GM19468 (cell line): ENCODE results near the gene LLGL1.
A peak's percentile ranks its signal among the peaks of the same experiment; 100 is the strongest.

ENCODE experiments used
- ATAC-seq: cut with Tn5 transposase; IDR thresholded peaks from one replicate; pipeline ENCODE4 v1.9.1; 2021; ENCODE audit warnings: mild to moderate bottlenecking, moderate library complexity, moderate number of reproducible peaks; ENCODE audit not compliant: unreplicated experiment; ENCODE audit errors: extremely low read depth

The LLGL1 gene

GRCh38 chr17:18250259-18250658 is 24.8 kb downstream of the LLGL1 start:
- ATAC-seq: no peak

- no peak for ATAC-seq
Observed at GRCh38 chr17:18250708-18251107, 25.3 kb downstream of the LLGL1 start.

- ATAC-seq: no peak
Observed at GRCh38 chr17:18251204-18251603, 25.8 kb downstream of the LLGL1 start.

- no peak for ATAC-seq
Observed at GRCh38 chr17:18252160-18252559, 26.7 kb downstream of the LLGL1 start.

GRCh38 chr17:18253187-18253884 is 27.9 kb downstream of the LLGL1 start:
- ATAC-seq: no peak

GRCh38 chr17:18253947-18254821 is 28.7 kb downstream of the LLGL1 start:
- ATAC-seq: no peak

- no peak for ATAC-seq
Observed at GRCh38 chr17:18254888-18255649, 29.6 kb downstream of the LLGL1 start.

GRCh38 chr17:18256351-18256750 is 30.9 kb downstream of the LLGL1 start:
- ATAC-seq: no peak

- no peak for ATAC-seq
Observed at GRCh38 chr17:18256776-18257175, 31.3 kb downstream of the LLGL1 start.

GRCh38 chr17:18257268-18257981 is 32.0 kb downstream of the LLGL1 start:
- no peak for ATAC-seq

- ATAC-seq: no peak
Observed at GRCh38 chr17:18257982-18258355, 32.5 kb downstream of the LLGL1 start.

- no peak for ATAC-seq
Observed at GRCh38 chr17:18258356-18259038, 33.1 kb downstream of the LLGL1 start, which contains the start of gene FLII. Gene FLII, minus strand, starts transcription at chr17:18258738. Its CDS starts 48 bp downstream, at chr17:18258690.

- ATAC-seq: no peak
Observed at GRCh38 chr17:18259621-18260331, 34.3 kb downstream of the LLGL1 start.

- ATAC-seq: peak; percentile 69
Observed at GRCh38 chr17:18260332-18261145, 35.1 kb downstream of the LLGL1 start, which contains the start of gene MIEF2. Gene MIEF2, plus strand, starts transcription at chr17:18260662. Its CDS starts 2,059 bp downstream, at chr17:18262721.

- no peak for ATAC-seq
Observed at GRCh38 chr17:18261146-18261515, 35.7 kb downstream of the LLGL1 start.

- no peak for ATAC-seq
Observed at GRCh38 chr17:18261659-18262058, 36.2 kb downstream of the LLGL1 start.

GRCh38 chr17:18262111-18262510 is 36.7 kb downstream of the LLGL1 start:
- no peak for ATAC-seq

GRCh38 chr17:18262641-18263040 is 37.2 kb downstream of the LLGL1 start:
- ATAC-seq: no peak
